Epidermal melanocyte (primary cell): ENCODE data around the gene TBXT.

Experiments used
- DNase-seq: peaks from one replicate; pipeline ENCODE4 v3.0.0; 2011; ENCODE audit warnings: low spot score; ENCODE audit not compliant: insufficient read length

TBXT gene

GRCh38 chr6:166115609-166116008 lies 52.0 kb downstream of the TBXT start:
- no peak for DNase-seq

GRCh38 chr6:166112580-166112979 lies 55.1 kb downstream of the TBXT start:
- DNase-seq = no peak

- no peak for DNase-seq
Measured at GRCh38 chr6:166109608-166110007, 58.0 kb downstream of the TBXT start.
